Left lung (tissue), 10 donors: ENCODE data around the gene PYROXD2. TPM values are rescaled to one million over a fixed set of nuclear protein-coding genes. Genes with fewer than 3 reads are reported as not detected.

Experiments
- ATAC-seq: fragments of 200-7000 bp; cut with Tn5 transposase; one replicate; pipeline ENCODE4 v1.9.1; 2020; ENCODE audit warnings: moderate library complexity
- DNase-seq, 4 donors: peaks; one replicate each; pipeline ENCODE4 v3.0.0-alpha.2; 2013 to 2020
- H3K27ac ChIP-seq, 2 donors: fragments of 200-600 bp; sonication (generic) in 1 of 2; one replicate each; pipeline versions ENCODE4 v1.5.0 to v1.8.0; 2020 to 2021
- H3K27me3 ChIP-seq, 2 donors: fragments of 200-600 bp; sonication (generic) in 1 of 2; one replicate each; pipeline versions ENCODE4 v1.5.0 to v1.8.0; 2020 to 2021
- H3K36me3 ChIP-seq, 2 donors: fragments of 200-600 bp; sonication (generic) in 1 of 2; one replicate each; pipeline versions ENCODE4 v1.5.0 to v1.8.0; 2020 to 2021
- H3K4me1 ChIP-seq, 2 donors: fragments of 200-600 bp; one replicate each; pipeline ENCODE4 v1.8.0; 2021
- H3K4me3 ChIP-seq, 2 donors: fragments of 200-600 bp; sonication (generic) in 1 of 2; one replicate each; pipeline versions ENCODE4 v1.5.0 to v1.8.0; 2020 to 2021; ENCODE audit warnings: mild to moderate bottlenecking in 1 of 2
- H3K9me3 ChIP-seq, 2 donors: fragments of 200-600 bp; sonication (generic) in 1 of 2; one replicate each; pipeline versions ENCODE4 v1.5.0 to v1.8.0; 2020 to 2021
- CTCF ChIP-seq, 2 donors: fragments of 200-600 bp; sonication (generic) in 1 of 2; IDR thresholded peaks; one replicate each; pipeline versions ENCODE4 v1.5.0 to v1.8.0; 2021; ENCODE audit warnings: antibody characterized with exemption in 2 of 2
- intact Hi-C, 2 donors: fragments of 100-400 bp; cut with DNase I; formaldehyde crosslinking; loops; one replicate each; pipeline versions ENCODE4 v1.11.2 to v1.14.2; 2022
- polyA plus RNA-seq, 6 donors: library from polyadenylated mRNA; unstranded; fragments of 120-200 nt; gene quantifications; one replicate each; pipeline ENCODE4 v1.2.1, GENCODE V29; 2013; ENCODE audit not compliant: insufficient read length in 6 of 6
- total RNA-seq, 2 donors: library from RNA; stranded (reverse); fragmentation: NEBNext Ultra II Directional; extraction: Animal tissue kit (Norgen Biotek cat#: 25700); gene quantifications; one replicate each; pipeline ENCODE4 v1.2.1, GENCODE V29; 2021
- donor health status: DM: no; HTN: yes; CAD: no.
- donor health status: DM: no; HTN: no; CAD: no.

The PYROXD2 gene
- total and polyA plus RNA-seq, 8 donors: 8.2 to 48.2 (median 38.3) TPM

DNA sequence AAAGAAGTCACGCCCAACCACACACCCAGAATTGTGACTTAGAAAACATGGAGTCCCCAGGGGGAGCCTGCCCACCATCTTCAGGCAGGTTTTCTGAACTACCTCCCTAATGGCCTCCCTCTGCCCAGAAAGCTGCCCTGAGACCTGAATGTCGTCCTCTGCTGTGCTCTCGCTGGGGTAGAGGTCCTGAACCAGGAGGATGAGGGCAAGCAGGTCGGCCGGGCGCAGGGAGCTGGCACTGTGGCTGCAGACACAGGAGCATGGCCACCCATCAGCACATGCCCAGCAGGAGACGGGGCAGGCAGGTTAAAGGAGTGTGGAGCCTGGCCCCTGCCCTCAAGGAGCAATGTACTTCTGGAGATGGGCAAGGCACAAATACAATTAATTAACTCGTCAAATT is 15.4 kb upstream of the PYROXD2 start:
- no peak for DNase-seq
- no peak overlapping the region for H3K27ac ChIP-seq
- intact Hi-C loops: no loop called here
- H3K4me3 ChIP-seq: no peak overlapping the region
- peaks cover 0 to 98% of the 10 kb centered on the region in 2 donors for H3K36me3 ChIP-seq
- no peaks in the 10 kb centered on the region for H3K27me3 ChIP-seq
- no peak for ATAC-seq
- H3K4me1 ChIP-seq: no peaks in the 10 kb centered on the region
- no peak for TF ChIP-seq CTCF (IDR thresholded peaks at IDR 0.05)
- H3K9me3 ChIP-seq: peaks cover 0 to 8% of the 10 kb centered on the region in 2 donors

GRCh38 chr10:98429320-98430072 is 14.5 kb upstream of the PYROXD2 start:
- H3K4me1 ChIP-seq: no peaks in the 10 kb centered on the region
- H3K36me3 ChIP-seq: peaks cover 0 to 98% of the 10 kb centered on the region in 2 donors
- intact Hi-C loops: no loop called here
- H3K4me3 ChIP-seq: no peak overlapping the region
- ATAC-seq (no peak), DNase-seq (no peak)
- H3K9me3 ChIP-seq: peaks cover 0 to 8% of the 10 kb centered on the region in 2 donors
- H3K27me3 ChIP-seq: no peaks in the 10 kb centered on the region
- TF ChIP-seq CTCF (IDR thresholded peaks at IDR 0.05): no peak
- H3K27ac ChIP-seq: no peak overlapping the region

- Histone ChIP-seq H3K4me3 (no peak overlapping the region), H3K9me3 (no peaks in the 10 kb centered on the region), H3K36me3 (peaks cover 0 to 98% of the 10 kb centered on the region in 2 donors), H3K27me3 (no peaks in the 10 kb centered on the region), H3K27ac (no peak overlapping the region), H3K4me1 (no peaks in the 10 kb centered on the region)
- no peak for TF ChIP-seq CTCF (IDR thresholded peaks at IDR 0.05)
- no peak for ATAC-seq
- intact Hi-C loops: no loop called here
- no peak for DNase-seq
Measured at GRCh38 chr10:98427011-98427515, 12.1 kb upstream of the PYROXD2 start.

DNA sequence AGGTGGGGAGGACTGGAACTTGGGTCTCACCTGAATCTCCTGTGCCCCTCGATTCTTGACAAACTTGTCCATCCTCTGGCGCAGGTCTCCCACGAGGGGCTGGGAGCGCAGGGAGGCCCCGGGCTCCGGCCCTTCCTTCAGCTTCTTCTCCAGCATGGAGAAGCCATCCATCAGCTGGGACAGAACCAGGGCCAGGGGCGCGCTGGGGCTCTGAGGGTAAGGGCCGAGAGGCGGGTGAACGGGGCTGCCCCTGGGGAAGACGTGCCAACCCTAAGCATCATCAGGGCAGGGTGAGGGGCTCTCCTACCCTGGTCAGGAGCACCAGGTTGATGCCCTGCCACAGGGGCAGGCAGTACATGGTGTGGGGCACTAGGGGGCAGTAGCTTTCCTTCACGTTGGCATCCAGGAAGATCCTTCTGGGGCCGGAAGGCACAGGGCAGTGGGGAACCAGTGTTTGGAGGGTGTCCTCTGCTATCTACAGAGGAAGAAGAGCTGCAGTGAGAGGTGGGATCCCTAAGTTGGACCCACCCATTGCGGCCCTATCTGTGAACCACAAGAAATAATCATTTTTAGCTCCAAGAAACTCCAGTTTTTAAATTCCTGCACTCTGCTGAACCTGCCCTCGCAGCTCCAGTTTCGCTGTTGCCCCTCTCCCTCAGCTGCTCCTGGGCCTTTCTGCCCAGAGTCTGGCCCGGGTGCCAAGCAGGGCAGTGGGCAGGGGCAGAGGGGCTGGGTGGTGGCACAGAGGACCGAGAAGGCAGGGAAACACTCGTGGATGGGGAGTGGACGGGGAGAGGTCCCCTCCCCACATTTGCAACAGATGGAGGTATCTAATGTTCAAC is 10.8 kb upstream of the PYROXD2 start:
- Histone ChIP-seq H3K27ac (no peak overlapping the region), H3K4me1 (no peaks in the 10 kb centered on the region), H3K9me3 (no peaks in the 10 kb centered on the region), H3K4me3 (no peak overlapping the region), H3K36me3 (peaks cover 0 to 96% of the 10 kb centered on the region in 2 donors), H3K27me3 (no peaks in the 10 kb centered on the region)
- ATAC-seq: peak; percentile 85
- peak; percentile 46 to 71 for TF ChIP-seq CTCF (IDR thresholded peaks at IDR 0.05)
- DNase-seq: peak in 1 of 4 donors; percentile 31
- intact Hi-C loops: no loop called here
